Trophoblast cell (in vitro differentiated cells and primary cell): ENCODE data around the gene USH2A.

Experiments used
- DNase-seq, 2 donors: peaks; one replicate each; pipeline ENCODE4 v3.0.0-alpha.2; 2016
- H2AFZ ChIP-seq: 2 replicates; pipeline ENCODE4 v1.6.1; 2013; ENCODE audit warnings: low read length, moderate library complexity, mild to moderate bottlenecking; ENCODE audit not compliant: insufficient read depth, poor library complexity
- H2AK5ac ChIP-seq: 2 replicates; pipeline ENCODE4 v1.6.1; 2013; ENCODE audit warnings: mild to moderate bottlenecking, low read length
- H2BK120ac ChIP-seq: 2 replicates; pipeline ENCODE4 v1.6.1; 2013; ENCODE audit warnings: low read length, mild to moderate bottlenecking, moderate library complexity; ENCODE audit not compliant: insufficient read depth, poor library complexity
- H2BK12ac ChIP-seq: 2 replicates; pipeline ENCODE4 v1.6.1; 2013; ENCODE audit warnings: mild to moderate bottlenecking, low read length, moderate library complexity
- H2BK5ac ChIP-seq: 2 replicates; pipeline ENCODE4 v1.6.1; 2013; ENCODE audit warnings: low read length, low read depth, moderate library complexity, mild to moderate bottlenecking; ENCODE audit not compliant: poor library complexity
- H3K14ac ChIP-seq: 2 replicates; pipeline ENCODE4 v1.6.1; 2013; ENCODE audit warnings: mild to moderate bottlenecking, low read length
- H3K18ac ChIP-seq: 2 replicates; pipeline ENCODE4 v1.6.1; 2013; ENCODE audit warnings: mild to moderate bottlenecking, low read length
- H3K23ac ChIP-seq: 2 replicates; pipeline ENCODE4 v1.6.1; 2013; ENCODE audit warnings: low read length
- H3K27ac ChIP-seq: 2 replicates; pipeline ENCODE4 v1.5.1; 2013; ENCODE audit warnings: low read depth, mild to moderate bottlenecking, inconsistent platforms, low read length, moderate library complexity
- H3K27me3 ChIP-seq: 2 replicates; pipeline ENCODE4 v1.6.1; 2013; ENCODE audit warnings: inconsistent platforms, mild to moderate bottlenecking, low read length, moderate library complexity; ENCODE audit not compliant: insufficient read depth
- H3K36me3 ChIP-seq, 2 experiments: 1 replicate in 1 of 2; 2 replicates in 1 of 2; pipeline ENCODE4 v1.6.1; 2013; ENCODE audit warnings: low read length in 2 of 2, mild to moderate bottlenecking in 2 of 2, moderate library complexity in 1 of 2; ENCODE audit not compliant: insufficient read depth in 2 of 2, control insufficient read depth in 1 of 2
- H3K4ac ChIP-seq: 2 replicates; pipeline ENCODE4 v1.6.1; 2013; ENCODE audit warnings: low read depth, mild to moderate bottlenecking, low read length, moderate library complexity
- H3K4me1 ChIP-seq, 2 experiments: 1 replicate in 1 of 2; 2 replicates in 1 of 2; pipeline ENCODE4 v1.6.1; 2013; ENCODE audit warnings: low read length in 2 of 2, mild to moderate bottlenecking in 2 of 2, moderate library complexity in 1 of 2; ENCODE audit not compliant: insufficient read depth in 2 of 2, control insufficient read depth in 1 of 2
- H3K4me2 ChIP-seq: 2 replicates; pipeline ENCODE4 v1.6.1; 2013; ENCODE audit warnings: inconsistent platforms, mild to moderate bottlenecking, low read length, moderate library complexity
- H3K4me3 ChIP-seq: 2 replicates; pipeline ENCODE4 v1.5.1; 2013; ENCODE audit warnings: mild to moderate bottlenecking, low read depth, low read length, inconsistent platforms
- H3K79me1 ChIP-seq: one replicate; pipeline ENCODE4 v1.6.1; 2013; ENCODE audit warnings: low read length
- H3K79me2 ChIP-seq: 2 replicates; pipeline ENCODE4 v1.6.1; 2013; ENCODE audit warnings: low read length, mild to moderate bottlenecking; ENCODE audit not compliant: control insufficient read depth, insufficient read depth, poor library complexity
- H3K9ac ChIP-seq: 2 replicates; pipeline ENCODE4 v1.6.1; 2013; ENCODE audit warnings: mild to moderate bottlenecking, low read length
- H3K9me3 ChIP-seq: 2 replicates; pipeline ENCODE4 v1.6.1; 2013; ENCODE audit warnings: low read depth, mild to moderate bottlenecking, control low read depth, inconsistent platforms, low read length; ENCODE audit not compliant: insufficient read depth
- H4K12ac ChIP-seq: 2 replicates; pipeline ENCODE4 v1.6.1; 2013; ENCODE audit warnings: low read depth, mild to moderate bottlenecking, low read length, moderate library complexity
- H4K8ac ChIP-seq: 2 replicates; pipeline ENCODE4 v1.6.1; 2013; ENCODE audit warnings: low read depth, mild to moderate bottlenecking, low read length, moderate library complexity
- H4K91ac ChIP-seq: one replicate; pipeline ENCODE4 v1.6.1; 2013; ENCODE audit warnings: low read depth, mild to moderate bottlenecking, low read length, moderate library complexity
- WGBS: extraction: QIAGEN DNeasy Blood & Tissue Kit; methylation state at CpG from one replicate; pipeline ENCODE4 v1.1.7; 2013; ENCODE audit warnings: missing lambda C conversion rate; ENCODE audit not compliant: insufficient read length, insufficient coverage; ENCODE audit errors: extremely low coverage; 5-methylcytosine and 5-hydroxymethylcytosine counted together

USH2A gene

GRCh38 chr1:216057063-216057462 lies 366.2 kb downstream of the USH2A start:
- no peak overlapping the region for H2BK120ac ChIP-seq
- no peak overlapping the region for H2AFZ ChIP-seq
- no peak overlapping the region for H4K8ac ChIP-seq
- WGBS, result no CpG with 5 or more reads among the region's 1 CpG
- H3K79me2 ChIP-seq, result no peaks in the 10 kb centered on the region
- no peak overlapping the region for H3K18ac ChIP-seq
- H2BK5ac ChIP-seq, result no peak overlapping the region
- H3K4me2 ChIP-seq, result no peak overlapping the region
- H3K27me3 ChIP-seq, result no peaks in the 10 kb centered on the region
- no peak overlapping the region for H3K4ac ChIP-seq
- no peak overlapping the region for H3K27ac ChIP-seq
- no peaks in the 10 kb centered on the region for H3K9me3 ChIP-seq
- H2BK12ac ChIP-seq, result no peak overlapping the region
- peak; percentile 9 to 69 for DNase-seq
- H3K23ac ChIP-seq, result no peak overlapping the region
- no peak overlapping the region for H4K91ac ChIP-seq
- H3K4me1 ChIP-seq, result no peaks in the 10 kb centered on the region
- H3K36me3 ChIP-seq, result no peaks in the 10 kb centered on the region
- H3K9ac ChIP-seq, result no peak overlapping the region
- H3K79me1 ChIP-seq, result no peaks in the 10 kb centered on the region
- H4K12ac ChIP-seq, result no peak overlapping the region
- no peak overlapping the region for H3K14ac ChIP-seq
- no peak overlapping the region for H3K4me3 ChIP-seq
- no peak overlapping the region for H2AK5ac ChIP-seq

- no peak overlapping the region for H2BK5ac ChIP-seq
- no peak overlapping the region for H3K23ac ChIP-seq
- no peaks in the 10 kb centered on the region for H3K79me1 ChIP-seq
- H3K14ac ChIP-seq, result no peak overlapping the region
- no peak overlapping the region for H2BK12ac ChIP-seq
- H2AFZ ChIP-seq, result no peak overlapping the region
- H3K27me3 ChIP-seq, result no peaks in the 10 kb centered on the region
- H4K8ac ChIP-seq, result no peak overlapping the region
- no peak overlapping the region for H3K4me3 ChIP-seq
- no peak overlapping the region for H2AK5ac ChIP-seq
- no peak overlapping the region for H3K4ac ChIP-seq
- H3K79me2 ChIP-seq, result no peaks in the 10 kb centered on the region
- no peaks in the 10 kb centered on the region for H3K36me3 ChIP-seq
- no peak overlapping the region for H2BK120ac ChIP-seq
- H3K9ac ChIP-seq, result no peak overlapping the region
- no peak overlapping the region for H3K27ac ChIP-seq
- no peak overlapping the region for H4K91ac ChIP-seq
- H3K4me1 ChIP-seq, result no peaks in the 10 kb centered on the region
- no peaks in the 10 kb centered on the region for H3K9me3 ChIP-seq
- H3K18ac ChIP-seq, result no peak overlapping the region
- DNase-seq, result no peak
- H3K4me2 ChIP-seq, result no peak overlapping the region
- H4K12ac ChIP-seq, result no peak overlapping the region
- no CpG with 5 or more reads among the region's 1 CpG for WGBS
Observed at GRCh38 chr1:216055004-216055403, 368.2 kb downstream of the USH2A start.

GRCh38 chr1:216054600-216054999 lies 368.6 kb downstream of the USH2A start:
- Histone ChIP-seq H3K4me2 (no peak overlapping the region), H3K9ac (no peak overlapping the region), H3K36me3 (no peaks in the 10 kb centered on the region), H4K8ac (no peak overlapping the region), H2AK5ac (no peak overlapping the region), H2BK5ac (no peak overlapping the region), H2AFZ (no peak overlapping the region), H3K79me2 (no peaks in the 10 kb centered on the region), H3K9me3 (no peaks in the 10 kb centered on the region), H3K4me3 (no peak overlapping the region), H3K27me3 (no peaks in the 10 kb centered on the region), H4K12ac (no peak overlapping the region), H3K79me1 (no peaks in the 10 kb centered on the region), H2BK12ac (no peak overlapping the region), H3K18ac (no peak overlapping the region), H3K4ac (no peak overlapping the region), H3K4me1 (no peaks in the 10 kb centered on the region), H3K23ac (no peak overlapping the region), H3K14ac (no peak overlapping the region), H3K27ac (no peak overlapping the region), H2BK120ac (no peak overlapping the region), H4K91ac (no peak overlapping the region)
- no CpG with 5 or more reads among the region's 7 CpGs for WGBS
- no peak for DNase-seq

- Histone ChIP-seq H2AFZ (no peak overlapping the region), H3K4me1 (no peaks in the 10 kb centered on the region), H3K14ac (no peak overlapping the region), H4K91ac (no peak overlapping the region), H2BK12ac (no peak overlapping the region), H3K27ac (no peak overlapping the region), H3K79me1 (no peaks in the 10 kb centered on the region), H3K9me3 (no peaks in the 10 kb centered on the region), H2AK5ac (no peak overlapping the region), H2BK5ac (no peak overlapping the region), H3K36me3 (no peaks in the 10 kb centered on the region), H4K8ac (no peak overlapping the region), H2BK120ac (no peak overlapping the region), H3K9ac (no peak overlapping the region), H3K79me2 (no peaks in the 10 kb centered on the region), H3K4me3 (no peak overlapping the region), H4K12ac (no peak overlapping the region), H3K18ac (no peak overlapping the region), H3K4me2 (no peak overlapping the region), H3K23ac (no peak overlapping the region), H3K27me3 (no peaks in the 10 kb centered on the region), H3K4ac (no peak overlapping the region)
- peak; percentile 53 to 86 for DNase-seq
- WGBS, result no CpG with 5 or more reads among the region's 3 CpGs
Observed at GRCh38 chr1:216051071-216051470, 372.2 kb downstream of the USH2A start.
